Peyer's patch (tissue), 4 donors: ENCODE measurements around the gene SMLR1.

ENCODE experiments used
- CTCF ChIP-seq, 6 experiments: fragments of 450-650 bp in 4 of 6; fragments of 200-600 bp in 2 of 6; sonication (generic) in 1 of 6; IDR thresholded peaks; one replicate each; pipeline ENCODE4 v1.5.1; 2017 to 2019; ENCODE audit warnings: antibody characterized with exemption in 6 of 6, mild to moderate bottlenecking in 3 of 6, moderate library complexity in 1 of 6
- POLR2A ChIP-seq, 2 donors: fragments of 450-650 bp; IDR thresholded peaks; one replicate each; pipeline ENCODE4 v1.5.1; 2017; ENCODE audit warnings: antibody characterized with exemption in 2 of 2, mild to moderate bottlenecking in 2 of 2, moderate library complexity in 2 of 2

GRCh38 chr6:130858054-130858453, 30.8 kb downstream of the SMLR1 start:
- TF ChIP-seq CTCF (IDR thresholded peaks at IDR 0.05) = no peak
- TF ChIP-seq POLR2A (IDR thresholded peaks at IDR 0.05) = no peak
